GM18507 (cell line): ENCODE data around the gene SUMF1.

Experiments
- DNase-seq: peaks from one replicate; pipeline ENCODE4 v3.0.0; 2011; ENCODE audit warnings: low read depth; ENCODE audit not compliant: insufficient read length; ENCODE audit errors: extremely low spot score
- FAIRE-seq: peaks from 2 replicates; lab custom pipeline; 2011; peaks lifted over from hg19 to GRCh38; lab: Jason Lieb, UNC

SUMF1 gene

GRCh38 chr3:4419920-4420319 is 47.1 kb downstream of the SUMF1 start:
- FAIRE-seq: no peak
- no peak for DNase-seq

GRCh38 chr3:4419386-4419785 is 47.7 kb downstream of the SUMF1 start:
- FAIRE-seq (no peak), DNase-seq (no peak)

- FAIRE-seq (no peak), DNase-seq (no peak)
Measured at GRCh38 chr3:4418156-4418555, 48.9 kb downstream of the SUMF1 start.

- FAIRE-seq (no peak), DNase-seq (no peak)
Measured at GRCh38 chr3:4417449-4417848, 49.6 kb downstream of the SUMF1 start.

GRCh38 chr3:4416961-4417360 is 50.1 kb downstream of the SUMF1 start:
- no peak for DNase-seq
- no peak for FAIRE-seq

- DNase-seq (no peak), FAIRE-seq (no peak)
Measured at GRCh38 chr3:4416427-4416945, 50.6 kb downstream of the SUMF1 start.

GRCh38 chr3:4413467-4413866 is 53.6 kb downstream of the SUMF1 start:
- no peak for FAIRE-seq
- no peak for DNase-seq

- DNase-seq: no peak
- FAIRE-seq: no peak
Measured at GRCh38 chr3:4411833-4412232, 55.2 kb downstream of the SUMF1 start.

GRCh38 chr3:4411236-4411635 is 55.8 kb downstream of the SUMF1 start:
- FAIRE-seq (no peak), DNase-seq (no peak)

- DNase-seq (no peak), FAIRE-seq (no peak)
Measured at GRCh38 chr3:4410606-4411005, 56.5 kb downstream of the SUMF1 start.

GRCh38 chr3:4409971-4410573 is 57.0 kb downstream of the SUMF1 start:
- FAIRE-seq (peak; percentile 56), DNase-seq (no peak)

- DNase-seq (no peak), FAIRE-seq (peak; percentile 70)
Measured at GRCh38 chr3:4409415-4409814, 57.7 kb downstream of the SUMF1 start.

GRCh38 chr3:4408958-4409357 is 58.1 kb downstream of the SUMF1 start:
- FAIRE-seq (no peak), DNase-seq (no peak)

GRCh38 chr3:4407941-4408340 is 59.1 kb downstream of the SUMF1 start:
- DNase-seq: no peak
- no peak for FAIRE-seq

GRCh38 chr3:4406746-4407568 is 60.1 kb downstream of the SUMF1 start:
- FAIRE-seq (peak; percentile 31), DNase-seq (no peak)

GRCh38 chr3:4404881-4405280 is 62.2 kb downstream of the SUMF1 start:
- DNase-seq: no peak
- no peak for FAIRE-seq

GRCh38 chr3:4401441-4401840 is 65.6 kb downstream of the SUMF1 start:
- DNase-seq: no peak
- FAIRE-seq: no peak

GRCh38 chr3:4399476-4399875 is 67.6 kb downstream of the SUMF1 start:
- FAIRE-seq: no peak
- no peak for DNase-seq

- FAIRE-seq: no peak
- DNase-seq: no peak
Measured at GRCh38 chr3:4398941-4399245, 68.2 kb downstream of the SUMF1 start.

- no peak for DNase-seq
- FAIRE-seq: no peak
Measured at GRCh38 chr3:4398120-4398940, 68.7 kb downstream of the SUMF1 start.
